IPS-NIHi7 (cell line): ENCODE results near the gene NECTIN1.

Experiments used
- DNase-seq: peaks from one replicate; pipeline ENCODE4 v3.0.0; 2012; ENCODE audit warnings: mixed read lengths; ENCODE audit errors: extremely low spot score

The NECTIN1 gene

GRCh38 chr11:119673052-119673758, 55.8 kb downstream of the NECTIN1 start:
- no peak for DNase-seq

GRCh38 chr11:119672597-119672996, 56.4 kb downstream of the NECTIN1 start:
- no peak for DNase-seq

GRCh38 chr11:119671561-119672015, 57.4 kb downstream of the NECTIN1 start:
- DNase-seq = no peak

- no peak for DNase-seq
These were observed 57.9 kb downstream of the NECTIN1 start for GRCh38 chr11:119671051-119671450.

- DNase-seq = no peak
These were observed 59.5 kb downstream of the NECTIN1 start for GRCh38 chr11:119669487-119669886.

- DNase-seq = no peak
These were observed 60.3 kb downstream of the NECTIN1 start for GRCh38 chr11:119668676-119669075.

GRCh38 chr11:119666463-119667131, 62.4 kb downstream of the NECTIN1 start:
- DNase-seq = peak; percentile 93

GRCh38 chr11:119666061-119666460, 62.9 kb downstream of the NECTIN1 start:
- DNase-seq = no peak

- no peak for DNase-seq
These were observed 64.1 kb downstream of the NECTIN1 start for GRCh38 chr11:119664701-119665420.

GRCh38 chr11:119664063-119664572, 64.9 kb downstream of the NECTIN1 start:
- no peak for DNase-seq

GRCh38 chr11:119663279-119663678, 65.7 kb downstream of the NECTIN1 start:
- no peak for DNase-seq

GRCh38 chr11:119661226-119661625, 67.8 kb downstream of the NECTIN1 start:
- no peak for DNase-seq

- DNase-seq = no peak
These were observed 68.9 kb downstream of the NECTIN1 start for GRCh38 chr11:119659971-119660723.

GRCh38 chr11:119652907-119653659, 75.9 kb downstream of the NECTIN1 start:
- DNase-seq = no peak

GRCh38 chr11:119651802-119652584, 77.0 kb downstream of the NECTIN1 start:
- DNase-seq = peak; percentile 76

- DNase-seq = no peak
These were observed 78.7 kb downstream of the NECTIN1 start for GRCh38 chr11:119650251-119650650.

GRCh38 chr11:119647254-119647653, 81.7 kb downstream of the NECTIN1 start:
- DNase-seq = no peak

GRCh38 chr11:119645018-119645417, 84.0 kb downstream of the NECTIN1 start:
- DNase-seq = no peak

GRCh38 chr11:119644502-119644901, 84.5 kb downstream of the NECTIN1 start:
- no peak for DNase-seq

- DNase-seq = no peak
These were observed 85.1 kb downstream of the NECTIN1 start for GRCh38 chr11:119643876-119644225.
